GM12878 (cell line): ENCODE data around the gene PKMYT1. TPM values are rescaled to one million over a fixed set of nuclear protein-coding genes. Genes with fewer than 3 reads are reported as not detected.
A peak's percentile ranks its signal among the peaks of the same experiment; 100 is the strongest.

ENCODE experiments used
- CEBPZ ChIP-seq: fragments of 150-350 bp; IDR thresholded peaks from 2 replicates; pipeline ENCODE4 v1.6.1; 2016; ENCODE audit warnings: low read depth, low read length
- E2F8 ChIP-seq: fragments of 450-650 bp; IDR thresholded peaks from 2 replicates; pipeline ENCODE4 v1.6.1; 2018; ENCODE audit warnings: mild to moderate bottlenecking, low read depth, moderate library complexity; ENCODE audit not compliant: partially characterized antibody
- EP300 ChIP-seq, 2 experiments: fragments of 150-350 bp in 1 of 2; IDR thresholded peaks; 2 replicates each; pipeline ENCODE4 v1.6.1; 2011 to 2012; ENCODE audit warnings: low read depth in 2 of 2, low read length in 2 of 2, borderline replicate concordance in 1 of 2, improper control_type of control experiment in 1 of 2, inconsistent platforms in 1 of 2; ENCODE audit not compliant: control insufficient read depth in 1 of 2
- FOXM1 ChIP-seq: IDR thresholded peaks from 2 replicates; pipeline ENCODE4 v1.6.1; 2012; ENCODE audit warnings: low read depth, mild to moderate bottlenecking, inconsistent platforms, low read length, moderate library complexity
- JUND ChIP-seq: IDR thresholded peaks from 2 replicates; pipeline ENCODE4 v1.6.1; 2012; ENCODE audit warnings: low read depth, mild to moderate bottlenecking, low read length, improper control_type of control experiment, moderate library complexity
- MTA3 ChIP-seq: IDR thresholded peaks from 2 replicates; pipeline ENCODE4 v1.6.1; 2012; ENCODE audit warnings: low read length, inconsistent platforms, borderline replicate concordance
- POLR2A ChIP-seq: IDR thresholded peaks from 2 replicates; pipeline ENCODE4 v1.6.1; 2011; ENCODE audit warnings: low read depth, mild to moderate bottlenecking, low read length
- RCOR1 ChIP-seq: conservative IDR thresholded peaks from 2 replicates; pipeline ENCODE4 v1.6.1; 2012; ENCODE audit warnings: low read depth, low read length, improper control_type of control experiment
- SMAD1 ChIP-seq: fragments of 450-650 bp; IDR thresholded peaks from 2 replicates; pipeline ENCODE4 v1.6.1; 2018; ENCODE audit warnings: mild to moderate bottlenecking, low read depth; ENCODE audit not compliant: partially characterized antibody
- SREBF1 ChIP-seq: IDR thresholded peaks from 2 replicates; pipeline ENCODE4 v1.6.1; 2012; ENCODE audit warnings: mild to moderate bottlenecking, low read length
- ZNF592 ChIP-seq: fragments of 450-650 bp; IDR thresholded peaks from 2 replicates; pipeline ENCODE4 v1.6.1; 2017; ENCODE audit warnings: mild to moderate bottlenecking, moderate library complexity
- polyA plus RNA-seq, 11 experiments: library from polyadenylated mRNA; depleted of rRNA in 4 of 11; unstranded in 6 of 11; stranded (reverse) in 5 of 11; fragments of >200 nt; fragmentation: Nextera tagmentation in 4 of 11; fragmentation: Illumina TruSeq in 1 of 11; extraction: Ambion mirVana in 4 of 11; extraction: Trizol in 1 of 11; gene quantifications; 1 replicate in 1 of 11; 2 replicates in 10 of 11; pipeline versions ENCODE4 v1.2.1 to v1.2.3, GENCODE V29; 2011 to 2016; ENCODE audit warnings: inconsistent platforms in 2 of 11, missing spikeins in 2 of 11, low read depth in 1 of 11
- total RNA-seq, 4 experiments: library from RNA; depleted of rRNA in 3 of 4; stranded (reverse); fragments of >200 nt in 3 of 4; fragmentation: Illumina TruSeq in 1 of 4; extraction: Trizol in 1 of 4; gene quantifications; 2 replicates each; pipeline versions ENCODE4 v1.2.1 to v1.2.3, GENCODE V29; 2013 to 2021
- TF ChIP-seq, protein P1 (sequence below): IDR thresholded peaks from 2 replicates; pipeline ENCODE4 v1.6.1; 2011; ENCODE audit warnings: low read depth, low read length, improper control_type of control experiment, borderline replicate concordance
- TF ChIP-seq, protein P2 (sequence below): IDR thresholded peaks from 2 replicates; pipeline ENCODE4 v1.6.1; 2012; ENCODE audit warnings: mild to moderate bottlenecking, low read depth, low read length

Gene PKMYT1
- total and polyA plus RNA-seq, 10 of the 15 experiments (the other 5 are each of a cell fraction or from before 2014, with no cell fraction given) = 4.6 to 101 (median 29.9) TPM

DNA sequence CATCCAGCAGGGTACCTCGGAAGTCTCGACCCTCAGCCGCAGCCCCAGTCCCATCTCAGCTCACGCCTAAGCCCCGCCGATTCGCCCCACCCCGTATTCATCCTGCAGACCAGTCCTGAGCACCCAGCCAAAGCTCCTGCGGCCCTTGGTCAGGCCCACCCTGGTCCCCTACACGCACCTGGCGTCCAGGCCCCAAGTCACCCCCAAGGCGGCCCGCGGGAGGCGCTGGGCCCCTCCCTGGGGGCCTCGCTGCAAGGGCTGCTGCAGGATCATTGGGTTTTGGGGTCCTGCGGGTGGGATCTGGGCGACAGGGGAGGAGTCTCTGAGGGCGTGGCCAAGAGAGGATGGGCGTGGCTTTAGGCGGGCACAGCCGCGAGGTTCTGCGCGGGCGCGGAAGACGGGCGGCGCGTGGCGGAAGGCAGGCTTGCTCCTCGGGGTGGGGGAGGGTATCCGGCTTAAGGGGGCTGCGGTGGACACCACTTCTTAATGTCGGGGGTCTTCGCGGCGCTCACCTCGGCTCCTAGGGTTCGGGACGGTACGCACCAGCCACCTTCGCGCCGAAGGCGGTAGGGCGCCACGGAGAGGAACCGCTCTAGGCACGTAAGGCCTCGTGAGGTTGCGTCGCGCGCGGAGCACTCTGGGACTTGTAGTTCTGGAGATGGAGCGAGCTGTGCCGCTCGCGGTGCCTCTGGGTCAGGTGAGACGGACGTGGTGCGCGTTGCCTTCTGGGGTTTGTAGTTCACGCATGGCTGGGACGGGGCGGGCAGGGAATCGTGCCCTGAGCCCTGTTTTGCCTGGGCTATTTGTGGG lies 43.6 kb upstream of the PKMYT1 start, which contains the start of the genes HCFC1R1 and THOC6 (continued):
- TF ChIP-seq ZNF592 (no peak), E2F8 (no peak), SREBF1 (peak; percentile 87), CEBPZ (no peak), MTA3 (no peak), JUND (no peak), POLR2A (peak; percentile 95), SMAD1 (peak; percentile 44), FOXM1 (no peak), EP300 (IDR thresholded peaks at IDR 0.05; ENCODE audit: borderline replicate concordance in 1 of 2, control insufficient read depth in 1 of 2, low read depth in 2 of 2, low read length in 2 of 2) (no peak), RCOR1 (no peak)
- TF ChIP-seq, protein P1, sequence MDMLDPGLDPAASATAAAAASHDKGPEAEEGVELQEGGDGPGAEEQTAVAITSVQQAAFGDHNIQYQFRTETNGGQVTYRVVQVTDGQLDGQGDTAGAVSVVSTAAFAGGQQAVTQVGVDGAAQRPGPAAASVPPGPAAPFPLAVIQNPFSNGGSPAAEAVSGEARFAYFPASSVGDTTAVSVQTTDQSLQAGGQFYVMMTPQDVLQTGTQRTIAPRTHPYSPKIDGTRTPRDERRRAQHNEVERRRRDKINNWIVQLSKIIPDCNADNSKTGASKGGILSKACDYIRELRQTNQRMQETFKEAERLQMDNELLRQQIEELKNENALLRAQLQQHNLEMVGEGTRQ = peak; percentile 85
- TF ChIP-seq, protein P2, sequence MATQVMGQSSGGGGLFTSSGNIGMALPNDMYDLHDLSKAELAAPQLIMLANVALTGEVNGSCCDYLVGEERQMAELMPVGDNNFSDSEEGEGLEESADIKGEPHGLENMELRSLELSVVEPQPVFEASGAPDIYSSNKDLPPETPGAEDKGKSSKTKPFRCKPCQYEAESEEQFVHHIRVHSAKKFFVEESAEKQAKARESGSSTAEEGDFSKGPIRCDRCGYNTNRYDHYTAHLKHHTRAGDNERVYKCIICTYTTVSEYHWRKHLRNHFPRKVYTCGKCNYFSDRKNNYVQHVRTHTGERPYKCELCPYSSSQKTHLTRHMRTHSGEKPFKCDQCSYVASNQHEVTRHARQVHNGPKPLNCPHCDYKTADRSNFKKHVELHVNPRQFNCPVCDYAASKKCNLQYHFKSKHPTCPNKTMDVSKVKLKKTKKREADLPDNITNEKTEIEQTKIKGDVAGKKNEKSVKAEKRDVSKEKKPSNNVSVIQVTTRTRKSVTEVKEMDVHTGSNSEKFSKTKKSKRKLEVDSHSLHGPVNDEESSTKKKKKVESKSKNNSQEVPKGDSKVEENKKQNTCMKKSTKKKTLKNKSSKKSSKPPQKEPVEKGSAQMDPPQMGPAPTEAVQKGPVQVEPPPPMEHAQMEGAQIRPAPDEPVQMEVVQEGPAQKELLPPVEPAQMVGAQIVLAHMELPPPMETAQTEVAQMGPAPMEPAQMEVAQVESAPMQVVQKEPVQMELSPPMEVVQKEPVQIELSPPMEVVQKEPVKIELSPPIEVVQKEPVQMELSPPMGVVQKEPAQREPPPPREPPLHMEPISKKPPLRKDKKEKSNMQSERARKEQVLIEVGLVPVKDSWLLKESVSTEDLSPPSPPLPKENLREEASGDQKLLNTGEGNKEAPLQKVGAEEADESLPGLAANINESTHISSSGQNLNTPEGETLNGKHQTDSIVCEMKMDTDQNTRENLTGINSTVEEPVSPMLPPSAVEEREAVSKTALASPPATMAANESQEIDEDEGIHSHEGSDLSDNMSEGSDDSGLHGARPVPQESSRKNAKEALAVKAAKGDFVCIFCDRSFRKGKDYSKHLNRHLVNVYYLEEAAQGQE = no peak
